ENCODE results near the gene SOSTDC1. TPM values are rescaled to one million over a fixed set of nuclear protein-coding genes. Genes with fewer than 3 reads are reported as not detected.

SOSTDC1 gene
- total RNA-seq, 1 donor from 2014 or later, result 1.4 TPM

- H3K27ac Mint-ChIP-seq (ENCODE audit: unreplicated experiment), result no peak overlapping the region
- no peak overlapping the region for H3K4me3 Mint-ChIP-seq
- no peak for DNase-seq (ENCODE audit: low read depth, low spot score)
- no peaks in the 10 kb centered on the region for H3K9me3 Mint-ChIP-seq
- no peaks in the 10 kb centered on the region for H3K36me3 Mint-ChIP-seq (ENCODE audit: low read depth)
- TF ChIP-seq, protein P1, sequence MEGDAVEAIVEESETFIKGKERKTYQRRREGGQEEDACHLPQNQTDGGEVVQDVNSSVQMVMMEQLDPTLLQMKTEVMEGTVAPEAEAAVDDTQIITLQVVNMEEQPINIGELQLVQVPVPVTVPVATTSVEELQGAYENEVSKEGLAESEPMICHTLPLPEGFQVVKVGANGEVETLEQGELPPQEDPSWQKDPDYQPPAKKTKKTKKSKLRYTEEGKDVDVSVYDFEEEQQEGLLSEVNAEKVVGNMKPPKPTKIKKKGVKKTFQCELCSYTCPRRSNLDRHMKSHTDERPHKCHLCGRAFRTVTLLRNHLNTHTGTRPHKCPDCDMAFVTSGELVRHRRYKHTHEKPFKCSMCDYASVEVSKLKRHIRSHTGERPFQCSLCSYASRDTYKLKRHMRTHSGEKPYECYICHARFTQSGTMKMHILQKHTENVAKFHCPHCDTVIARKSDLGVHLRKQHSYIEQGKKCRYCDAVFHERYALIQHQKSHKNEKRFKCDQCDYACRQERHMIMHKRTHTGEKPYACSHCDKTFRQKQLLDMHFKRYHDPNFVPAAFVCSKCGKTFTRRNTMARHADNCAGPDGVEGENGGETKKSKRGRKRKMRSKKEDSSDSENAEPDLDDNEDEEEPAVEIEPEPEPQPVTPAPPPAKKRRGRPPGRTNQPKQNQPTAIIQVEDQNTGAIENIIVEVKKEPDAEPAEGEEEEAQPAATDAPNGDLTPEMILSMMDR (conservative IDR thresholded peaks at IDR 0.05), result no peak
- H3K27me3 Mint-ChIP-seq (ENCODE audit: low read depth), result no peaks in the 10 kb centered on the region
- peaks cover 65% of the 10 kb centered on the region for H3K4me1 Mint-ChIP-seq
These were observed 29.0 kb upstream of the SOSTDC1 start for GRCh38 chr7:16494551-16494950.

DNA sequence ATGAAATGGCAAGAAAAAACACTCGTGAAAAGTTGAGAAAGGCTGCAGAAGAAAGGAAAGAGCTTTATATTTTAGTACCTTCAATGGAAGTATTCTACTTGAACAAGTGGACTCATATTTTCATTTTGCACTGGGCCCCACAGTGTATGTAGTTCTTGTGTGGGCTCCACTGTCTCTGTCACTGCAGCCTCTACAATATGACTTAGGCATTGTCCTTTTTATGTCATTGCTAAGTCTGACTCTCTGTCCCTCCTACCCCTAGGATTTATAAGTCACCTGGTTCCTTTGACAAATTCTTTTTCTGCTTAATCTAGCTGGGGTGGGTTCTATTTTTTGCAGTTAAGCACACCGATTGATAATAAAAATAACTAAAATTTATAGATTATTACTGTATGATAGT is 27.7 kb upstream of the SOSTDC1 start:
- Mint-ChIP-seq H3K27me3 (ENCODE audit: low read depth) (no peaks in the 10 kb centered on the region), H3K4me3 (no peak overlapping the region), H3K9me3 (no peaks in the 10 kb centered on the region), H3K36me3 (ENCODE audit: low read depth) (no peaks in the 10 kb centered on the region), H3K4me1 (peaks cover 70% of the 10 kb centered on the region), H3K27ac (ENCODE audit: unreplicated experiment) (no peak overlapping the region)
- no peak for DNase-seq (ENCODE audit: low read depth, low spot score)
- TF ChIP-seq, protein P1 (conservative IDR thresholded peaks at IDR 0.05), result no peak

- DNase-seq (ENCODE audit: low read depth, low spot score), result no peak
- TF ChIP-seq, protein P1 (conservative IDR thresholded peaks at IDR 0.05), result no peak
- Mint-ChIP-seq H3K36me3 (ENCODE audit: low read depth) (no peaks in the 10 kb centered on the region), H3K27ac (ENCODE audit: unreplicated experiment) (no peak overlapping the region), H3K4me1 (peaks cover 65% of the 10 kb centered on the region), H3K27me3 (ENCODE audit: low read depth) (no peaks in the 10 kb centered on the region), H3K4me3 (no peak overlapping the region), H3K9me3 (no peaks in the 10 kb centered on the region)
These were observed 27.1 kb upstream of the SOSTDC1 start for GRCh38 chr7:16492513-16493062.

GRCh38 chr7:16491148-16491547 is 25.6 kb upstream of the SOSTDC1 start:
- H3K36me3 Mint-ChIP-seq (ENCODE audit: low read depth), result no peaks in the 10 kb centered on the region
- peak overlapping the region; percentile 87 for H3K27ac Mint-ChIP-seq (ENCODE audit: unreplicated experiment)
- peaks cover 67% of the 10 kb centered on the region for H3K4me1 Mint-ChIP-seq
- H3K4me3 Mint-ChIP-seq, result peak overlapping the region; percentile 23
- H3K9me3 Mint-ChIP-seq, result peaks cover 2% of the 10 kb centered on the region
- H3K27me3 Mint-ChIP-seq (ENCODE audit: low read depth), result no peaks in the 10 kb centered on the region
- TF ChIP-seq, protein P1 (conservative IDR thresholded peaks at IDR 0.05), result no peak
- DNase-seq (ENCODE audit: low read depth, low spot score), result no peak

GRCh38 chr7:16484453-16485158 is 19.1 kb upstream of the SOSTDC1 start:
- DNase-seq (ENCODE audit: low read depth, low spot score), result no peak
- Mint-ChIP-seq H3K36me3 (ENCODE audit: low read depth) (no peaks in the 10 kb centered on the region), H3K4me1 (peaks cover 27% of the 10 kb centered on the region)

More at GRCh38 chr7:16484453-16485158, 19.1 kb upstream of the SOSTDC1 start:
- Mint-ChIP-seq H3K27ac (ENCODE audit: unreplicated experiment) (no peak overlapping the region), H3K27me3 (ENCODE audit: low read depth) (no peaks in the 10 kb centered on the region), H3K9me3 (peaks cover 2% of the 10 kb centered on the region), H3K4me3 (no peak overlapping the region)
- TF ChIP-seq, protein P1 (conservative IDR thresholded peaks at IDR 0.05), result no peak
